Measurements from ENCODE around the gene NOP14. TPM values are rescaled to one million over a fixed set of nuclear protein-coding genes. Genes with fewer than 3 reads are reported as not detected.
"Not testable (repeated sequence)": the region's sequence is repeated elsewhere in the genome, so short reads cannot be mapped to it uniquely, and the experiment has no call there.

Gene NOP14
- total RNA-seq, 2 donors from 2014 or later: 6.6 to 21.0 TPM

- Histone ChIP-seq H3K4me1 (ENCODE audit: control insufficient read depth in 1 of 2, low read depth in 2 of 2) (peaks cover 6 to 11% of the 10 kb centered on the region in 2 donors), H3K27ac (no peak overlapping the region), H3K9me3 (no peaks in the 10 kb centered on the region), H3K27me3 (replicated peaks; ENCODE audit: insufficient read depth) (no peaks in the 10 kb centered on the region), H3K36me3 (no peaks in the 10 kb centered on the region), H3K4me3 (no peak overlapping the region)
- TF ChIP-seq, protein P1, sequence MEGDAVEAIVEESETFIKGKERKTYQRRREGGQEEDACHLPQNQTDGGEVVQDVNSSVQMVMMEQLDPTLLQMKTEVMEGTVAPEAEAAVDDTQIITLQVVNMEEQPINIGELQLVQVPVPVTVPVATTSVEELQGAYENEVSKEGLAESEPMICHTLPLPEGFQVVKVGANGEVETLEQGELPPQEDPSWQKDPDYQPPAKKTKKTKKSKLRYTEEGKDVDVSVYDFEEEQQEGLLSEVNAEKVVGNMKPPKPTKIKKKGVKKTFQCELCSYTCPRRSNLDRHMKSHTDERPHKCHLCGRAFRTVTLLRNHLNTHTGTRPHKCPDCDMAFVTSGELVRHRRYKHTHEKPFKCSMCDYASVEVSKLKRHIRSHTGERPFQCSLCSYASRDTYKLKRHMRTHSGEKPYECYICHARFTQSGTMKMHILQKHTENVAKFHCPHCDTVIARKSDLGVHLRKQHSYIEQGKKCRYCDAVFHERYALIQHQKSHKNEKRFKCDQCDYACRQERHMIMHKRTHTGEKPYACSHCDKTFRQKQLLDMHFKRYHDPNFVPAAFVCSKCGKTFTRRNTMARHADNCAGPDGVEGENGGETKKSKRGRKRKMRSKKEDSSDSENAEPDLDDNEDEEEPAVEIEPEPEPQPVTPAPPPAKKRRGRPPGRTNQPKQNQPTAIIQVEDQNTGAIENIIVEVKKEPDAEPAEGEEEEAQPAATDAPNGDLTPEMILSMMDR (IDR thresholded peaks at IDR 0.05): no peak
- ATAC-seq (ENCODE audit: insufficient number of reproducible peaks, low FRiP score, low read depth): no peak
- DNase-seq (ENCODE audit: low spot score): no peak
These were observed 44.5 kb upstream of the NOP14 start for GRCh38 chr4:3007724-3008123.

DNA sequence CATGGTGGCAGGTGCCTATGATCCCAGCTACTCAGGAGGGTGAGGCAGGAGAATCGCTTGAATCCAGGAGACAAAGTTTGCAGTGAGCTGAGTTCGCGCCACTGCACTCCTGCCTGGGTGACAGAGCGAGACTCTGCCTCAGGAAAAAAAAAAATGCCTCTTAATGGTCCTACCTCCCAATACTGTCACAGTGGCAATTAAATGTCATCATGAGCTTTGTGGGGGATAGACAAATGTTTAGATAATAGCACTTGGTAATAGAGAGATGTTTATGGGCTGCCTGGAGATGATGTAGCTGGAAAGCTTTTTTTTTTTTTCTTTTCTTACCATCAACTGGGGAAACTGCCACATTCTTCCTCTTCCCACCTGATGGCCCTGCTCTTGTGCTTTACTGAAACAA is 33.2 kb upstream of the NOP14 start:
- H3K9me3 ChIP-seq: no peaks in the 10 kb centered on the region
- H3K4me1 ChIP-seq (ENCODE audit: control insufficient read depth in 1 of 2, low read depth in 2 of 2): no peaks in the 10 kb centered on the region
- H3K27ac ChIP-seq: no peak overlapping the region
- no peaks in the 10 kb centered on the region for H3K27me3 ChIP-seq (replicated peaks; ENCODE audit: insufficient read depth)
- no peaks in the 10 kb centered on the region for H3K36me3 ChIP-seq
- no peak for ATAC-seq (ENCODE audit: insufficient number of reproducible peaks, low FRiP score, low read depth)
- TF ChIP-seq, protein P1 (IDR thresholded peaks at IDR 0.05): no peak
- H3K4me3 ChIP-seq: no peak overlapping the region
- no peak for DNase-seq (ENCODE audit: low spot score)

- ATAC-seq (ENCODE audit: insufficient number of reproducible peaks, low FRiP score, low read depth) (no peak), DNase-seq (ENCODE audit: low spot score) (no peak)
- no peak overlapping the region for H3K4me3 ChIP-seq
- H3K36me3 ChIP-seq: no peaks in the 10 kb centered on the region
- no peaks in the 10 kb centered on the region for H3K9me3 ChIP-seq
- no peaks in the 10 kb centered on the region for H3K27me3 ChIP-seq (replicated peaks; ENCODE audit: insufficient read depth)
- TF ChIP-seq, protein P1 (IDR thresholded peaks at IDR 0.05): no peak
- H3K27ac ChIP-seq: no peak overlapping the region
- no peaks in the 10 kb centered on the region for H3K4me1 ChIP-seq (ENCODE audit: control insufficient read depth in 1 of 2, low read depth in 2 of 2)
These were observed 32.5 kb upstream of the NOP14 start for GRCh38 chr4:2995546-2996265.

GRCh38 chr4:2994917-2995316 is 31.7 kb upstream of the NOP14 start:
- DNase-seq (ENCODE audit: low spot score) (no peak), ATAC-seq (ENCODE audit: insufficient number of reproducible peaks, low FRiP score, low read depth) (no peak)
- no peak overlapping the region for H3K4me3 ChIP-seq
- no peaks in the 10 kb centered on the region for H3K9me3 ChIP-seq
- H3K27ac ChIP-seq: no peak overlapping the region
- H3K27me3 ChIP-seq (replicated peaks; ENCODE audit: insufficient read depth): no peaks in the 10 kb centered on the region
- no peaks in the 10 kb centered on the region for H3K36me3 ChIP-seq
- H3K4me1 ChIP-seq (ENCODE audit: control insufficient read depth in 1 of 2, low read depth in 2 of 2): no peaks in the 10 kb centered on the region
- TF ChIP-seq, protein P1 (IDR thresholded peaks at IDR 0.05): no peak

- H3K36me3 ChIP-seq: no peaks in the 10 kb centered on the region
- H3K27me3 ChIP-seq (replicated peaks; ENCODE audit: insufficient read depth): no peaks in the 10 kb centered on the region
- H3K9me3 ChIP-seq: no peaks in the 10 kb centered on the region
- DNase-seq (ENCODE audit: low spot score) (no peak), ATAC-seq (ENCODE audit: insufficient number of reproducible peaks, low FRiP score, low read depth) (no peak)
- TF ChIP-seq, protein P1 (IDR thresholded peaks at IDR 0.05): no peak
- H3K4me3 ChIP-seq: no peak overlapping the region
- no peaks in the 10 kb centered on the region for H3K4me1 ChIP-seq (ENCODE audit: control insufficient read depth in 1 of 2, low read depth in 2 of 2)
- H3K27ac ChIP-seq: no peak overlapping the region
These were observed 28.0 kb upstream of the NOP14 start for GRCh38 chr4:2991243-2991642.

- not testable (repeated sequence) for ATAC-seq (ENCODE audit: insufficient number of reproducible peaks, low FRiP score, low read depth); H3K27ac ChIP-seq; H3K36me3 ChIP-seq; H3K9me3 ChIP-seq; H3K27me3 ChIP-seq (replicated peaks; ENCODE audit: insufficient read depth); H3K4me1 ChIP-seq (ENCODE audit: control insufficient read depth in 1 of 2, low read depth in 2 of 2); H3K4me3 ChIP-seq; DNase-seq (ENCODE audit: low spot score)
These were observed 20.5 kb upstream of the NOP14 start for GRCh38 chr4:2983715-2984114.

Data from thoracic aorta (tissue), 2 donors.